Daoy (cell line): Measurements from ENCODE around the gene ADAMTS7. TPM values are rescaled to one million over a fixed set of nuclear protein-coding genes. Genes with fewer than 3 reads are reported as not detected.
"Not testable (repeated sequence)": the region's sequence is repeated elsewhere in the genome, so short reads cannot be mapped to it uniquely, and the experiment has no call there.

Experiments
- DNase-seq: peaks from one replicate; pipeline ENCODE4 v3.0.0-alpha.2; 2015; ENCODE audit warnings: low read depth
- total RNA-seq: library from RNA; depleted of rRNA; stranded (reverse); fragments of >200 nt; shearing (Covaris generic); gene quantifications from 2 replicates; pipeline ENCODE4 v1.2.3, GENCODE V29; 2014

Gene ADAMTS7
- total RNA-seq, 1 experiment from 2014 or later: 1.1 TPM

DNA sequence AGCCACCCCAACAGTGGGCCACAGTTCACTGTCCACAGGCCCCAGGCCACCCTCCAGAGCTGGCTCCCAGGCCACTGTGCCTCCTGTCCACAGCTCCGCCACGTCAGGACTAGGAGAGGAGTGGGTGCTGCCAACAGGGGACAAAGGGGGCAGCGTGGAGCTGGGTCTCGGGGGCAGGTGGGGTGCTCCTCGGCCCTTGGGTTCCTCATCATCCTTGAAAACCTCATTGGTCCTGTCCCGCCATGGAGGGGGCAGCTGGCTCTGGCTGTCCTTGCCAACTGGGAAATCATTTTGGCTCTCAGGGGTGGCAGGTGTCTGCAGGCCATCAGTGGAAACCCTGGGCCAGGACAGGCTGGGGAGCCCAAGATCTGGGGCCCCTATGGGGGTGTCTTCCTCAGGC lies 45.2 kb downstream of the ADAMTS7 start:
- DNase-seq: no peak

- not testable (repeated sequence) for DNase-seq
Measured at GRCh38 chr15:78765154-78765860, 46.0 kb downstream of the ADAMTS7 start.

DNA sequence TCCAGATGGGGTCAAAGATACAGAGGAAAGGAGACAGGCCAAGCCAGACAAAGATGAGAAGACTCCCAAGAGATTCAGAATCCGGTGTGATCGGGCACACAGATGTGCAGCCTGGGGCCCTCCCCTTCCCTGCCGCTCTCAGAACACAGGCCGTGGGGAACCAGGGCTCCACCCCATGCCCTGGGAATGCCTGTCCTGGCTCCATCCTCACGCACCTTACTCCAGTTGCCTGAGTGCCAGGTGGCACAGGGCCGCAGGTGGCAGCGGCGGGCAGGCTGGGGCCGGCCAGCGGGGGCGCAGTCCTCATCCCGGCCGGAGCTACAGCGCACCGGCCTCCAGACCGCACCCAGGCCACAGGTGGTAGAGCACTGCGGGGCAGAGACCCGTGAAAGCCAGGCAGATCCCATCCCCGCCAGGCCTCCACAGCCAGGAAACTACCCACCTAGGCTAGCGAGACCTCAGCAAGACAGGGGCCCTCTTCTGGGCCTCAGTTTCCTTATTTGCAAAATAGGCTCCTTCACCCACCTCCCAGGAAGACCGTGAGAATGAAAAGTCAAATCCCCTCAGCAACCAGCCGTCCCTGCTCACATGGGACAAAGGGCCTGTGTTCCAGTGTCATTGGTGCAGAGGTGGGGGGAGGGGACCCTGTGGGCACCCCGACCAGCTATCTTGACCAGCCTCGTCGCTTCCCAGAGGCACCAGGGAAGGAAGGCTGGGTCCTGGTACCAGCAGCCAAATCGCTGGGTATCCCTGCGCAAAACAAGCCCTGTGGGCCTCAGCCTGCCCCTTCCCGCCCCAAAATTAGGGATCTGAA lies 46.7 kb downstream of the ADAMTS7 start:
- not testable (repeated sequence) for DNase-seq

DNA sequence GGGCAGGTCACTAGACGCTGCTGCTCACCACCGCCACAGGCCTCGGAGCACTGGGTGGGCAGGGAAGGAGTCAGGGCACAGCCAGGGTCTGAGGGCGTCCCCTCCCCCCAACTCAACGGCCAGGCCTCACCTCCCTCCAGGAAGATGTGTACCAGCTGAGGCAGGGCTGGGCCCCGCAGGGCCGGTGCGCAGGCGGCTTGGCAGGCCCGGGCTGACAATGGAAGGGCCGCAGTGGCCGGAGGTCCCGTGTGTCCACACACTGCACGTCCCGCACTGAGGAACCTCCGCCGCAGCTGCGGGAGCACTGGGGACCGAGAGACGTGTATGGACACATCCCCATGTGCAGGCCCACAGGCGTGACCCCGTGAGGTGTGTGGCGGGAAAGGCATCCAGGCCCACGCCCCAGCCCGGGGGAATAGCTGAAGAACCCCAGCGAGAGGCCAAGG lies 47.4 kb downstream of the ADAMTS7 start:
- no peak for DNase-seq

DNA sequence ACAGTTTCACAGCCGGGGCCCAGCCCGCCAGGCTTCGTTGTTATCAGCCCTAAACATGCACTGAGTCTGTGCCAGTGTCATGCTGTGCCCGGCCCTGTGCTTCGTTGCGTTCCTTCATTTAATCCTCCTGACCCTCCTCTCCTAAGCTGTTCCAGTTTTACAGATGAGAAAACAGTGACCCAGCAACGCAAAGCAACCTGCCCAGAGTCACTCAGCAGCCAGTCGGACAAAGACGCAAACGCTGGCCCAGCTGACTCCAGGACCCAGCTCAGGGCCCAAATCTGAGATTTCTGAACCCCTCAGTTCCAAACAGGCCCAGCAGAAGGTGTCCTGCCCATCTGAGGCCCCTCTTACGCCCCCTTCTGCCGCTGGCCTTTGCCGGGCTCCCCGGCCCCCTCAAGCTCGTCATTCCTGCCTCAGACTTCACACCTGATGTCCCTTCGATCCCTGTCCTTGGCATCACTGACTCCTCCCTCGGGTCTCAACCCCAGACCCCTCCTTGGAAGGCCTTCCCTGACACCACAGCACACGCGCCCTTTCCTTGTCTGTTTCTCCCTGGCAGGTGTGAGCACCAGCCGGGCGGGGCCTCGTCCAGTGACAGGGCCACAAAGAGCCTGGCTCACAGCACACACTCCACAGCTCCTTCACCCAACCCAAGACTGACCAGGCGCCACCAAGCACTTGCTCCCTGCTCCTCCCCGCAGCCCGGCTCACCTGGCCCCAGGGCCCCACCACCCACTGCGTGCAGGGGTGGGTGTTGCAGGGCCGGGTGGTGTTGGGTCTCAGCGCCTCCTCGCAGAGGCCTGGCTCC lies 48.1 kb downstream of the ADAMTS7 start:
- no peak for DNase-seq

- not testable (repeated sequence) for DNase-seq
Measured at GRCh38 chr15:78762386-78762961, 48.8 kb downstream of the ADAMTS7 start.

DNA sequence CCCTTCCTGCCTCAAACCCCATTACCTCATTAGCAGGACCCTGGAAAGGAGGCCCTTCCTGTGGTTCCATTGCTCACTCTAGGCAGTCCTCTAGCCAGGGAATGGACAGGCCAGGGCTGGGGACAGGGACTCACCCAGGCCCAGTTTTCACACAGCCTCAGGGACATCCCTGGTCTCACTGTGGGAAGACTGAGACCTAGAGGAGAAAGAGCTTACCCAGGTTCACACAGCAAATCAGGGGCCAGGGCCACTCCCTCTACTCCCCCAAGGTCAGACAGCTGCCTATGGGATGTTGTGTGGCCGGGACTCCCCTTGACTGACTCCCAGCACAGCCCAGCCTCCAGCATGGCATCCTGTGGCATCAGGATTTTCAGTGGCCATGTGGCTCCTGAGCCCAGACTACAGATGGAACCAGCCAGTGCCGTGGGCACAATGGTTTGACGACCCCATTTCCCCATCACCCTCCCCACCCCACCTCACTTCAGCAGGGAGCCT lies 49.3 kb downstream of the ADAMTS7 start:
- no peak for DNase-seq

GRCh38 chr15:78761475-78761874 lies 49.8 kb downstream of the ADAMTS7 start:
- not testable (repeated sequence) for DNase-seq

GRCh38 chr15:78761020-78761419 lies 50.2 kb downstream of the ADAMTS7 start:
- no peak for DNase-seq

DNA sequence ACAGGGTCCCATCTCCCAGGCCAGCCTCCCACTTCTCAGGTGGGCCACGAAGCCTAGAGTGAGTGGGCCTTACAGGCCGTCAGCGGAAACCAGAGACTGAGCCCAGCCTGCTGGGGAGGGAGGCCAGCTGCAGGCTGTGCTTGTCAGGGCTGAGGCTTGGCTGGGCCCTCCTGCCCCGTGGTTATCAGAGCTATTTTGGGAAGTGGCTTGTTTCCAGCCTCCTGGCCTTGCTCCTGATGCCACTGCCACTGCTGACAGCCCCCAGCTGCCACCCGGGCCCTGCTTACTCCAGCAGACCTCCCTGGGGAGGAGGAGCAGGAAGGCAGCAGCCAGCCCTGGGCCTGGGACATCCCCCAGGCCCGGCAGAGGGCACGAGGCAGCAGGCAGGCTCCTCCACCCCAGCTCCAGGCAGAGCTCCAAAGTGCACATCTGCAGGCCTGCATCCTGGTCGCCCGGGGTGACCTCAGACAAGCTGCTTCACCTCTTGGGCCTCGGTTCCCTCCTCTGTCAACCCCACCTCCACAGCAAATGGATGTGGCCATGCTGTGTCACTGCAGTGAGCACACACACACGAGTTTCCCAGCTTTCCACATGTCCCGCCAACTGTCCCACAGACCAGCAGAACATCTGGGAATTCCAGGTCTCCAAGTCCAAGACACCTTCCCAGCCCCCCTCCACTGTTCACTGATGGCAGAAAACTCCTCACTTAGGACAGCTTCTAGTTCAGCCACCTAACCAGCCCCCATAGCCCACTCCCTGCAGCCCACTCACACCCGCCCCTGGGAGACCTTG lies 51.0 kb downstream of the ADAMTS7 start:
- DNase-seq: not testable (repeated sequence)

DNA sequence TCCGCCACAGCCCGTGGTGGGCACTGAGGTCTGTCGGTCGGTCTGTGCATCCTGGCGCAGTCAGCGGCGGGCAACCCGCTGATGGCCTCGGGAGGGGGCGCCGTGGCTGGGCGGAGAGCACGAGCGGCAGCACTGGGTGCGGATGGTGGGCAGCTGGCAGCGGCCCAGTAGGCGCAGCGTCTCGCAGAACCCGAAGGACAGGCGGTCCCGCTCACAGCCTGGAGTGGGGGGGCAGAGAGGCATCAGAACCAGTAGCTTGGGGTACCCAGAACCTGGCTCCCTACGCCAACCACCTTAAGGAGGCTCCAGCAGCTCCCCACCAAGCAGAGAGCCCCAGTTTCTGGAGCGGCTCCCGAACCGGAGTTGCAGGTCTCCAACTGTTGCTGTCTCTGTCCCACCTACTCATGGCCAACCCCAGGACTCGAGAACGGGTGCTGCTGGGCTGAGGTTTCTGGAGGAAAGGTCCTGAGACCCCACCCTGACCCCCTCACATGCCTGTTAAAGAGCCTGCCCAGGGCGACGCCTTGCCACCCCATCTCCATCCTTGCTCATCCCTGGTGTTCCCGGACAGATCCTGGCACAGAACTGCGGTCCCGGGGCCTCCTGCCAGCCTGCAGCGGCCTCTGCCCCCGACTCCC lies 51.8 kb downstream of the ADAMTS7 start:
- not testable (repeated sequence) for DNase-seq

DNA sequence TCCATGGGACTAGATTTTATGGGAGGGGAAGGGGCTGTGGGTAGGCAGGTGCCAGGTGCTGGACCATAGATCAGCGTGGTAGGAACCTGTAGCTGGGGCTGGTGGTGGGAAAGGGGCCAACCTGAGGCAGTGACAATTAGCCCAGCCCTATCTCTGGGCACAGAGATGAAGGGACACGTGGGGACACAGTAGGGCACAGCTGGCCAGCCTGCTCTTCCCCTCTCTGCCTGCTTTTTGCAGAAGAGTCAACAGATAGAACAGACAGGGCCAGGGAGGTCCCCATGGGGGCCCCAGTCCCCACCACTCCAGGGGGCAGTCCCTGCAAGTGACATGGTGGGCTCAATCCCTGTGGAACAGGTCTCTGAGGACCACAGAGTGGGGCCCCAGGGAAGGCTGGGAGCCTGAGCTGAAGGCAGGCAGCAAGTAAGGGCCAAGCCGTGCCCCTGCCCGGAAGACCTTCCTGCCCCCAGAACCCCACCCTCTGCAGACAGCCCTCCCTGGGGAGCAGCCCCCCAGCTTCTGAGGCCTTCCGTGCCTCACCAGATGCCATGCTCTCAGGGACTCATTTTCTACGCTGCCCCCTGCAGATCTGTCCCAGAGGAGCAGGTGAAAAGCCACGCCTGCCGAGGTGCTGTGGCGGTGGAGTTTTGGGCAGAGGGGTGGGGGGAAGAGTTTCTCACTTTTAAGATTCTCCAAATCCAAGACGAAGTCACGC lies 52.6 kb downstream of the ADAMTS7 start:
- DNase-seq: not testable (repeated sequence)

GRCh38 chr15:78758084-78758483 lies 53.2 kb downstream of the ADAMTS7 start:
- DNase-seq: not testable (repeated sequence)

GRCh38 chr15:78757636-78757905 lies 53.7 kb downstream of the ADAMTS7 start:
- DNase-seq: no peak

DNA sequence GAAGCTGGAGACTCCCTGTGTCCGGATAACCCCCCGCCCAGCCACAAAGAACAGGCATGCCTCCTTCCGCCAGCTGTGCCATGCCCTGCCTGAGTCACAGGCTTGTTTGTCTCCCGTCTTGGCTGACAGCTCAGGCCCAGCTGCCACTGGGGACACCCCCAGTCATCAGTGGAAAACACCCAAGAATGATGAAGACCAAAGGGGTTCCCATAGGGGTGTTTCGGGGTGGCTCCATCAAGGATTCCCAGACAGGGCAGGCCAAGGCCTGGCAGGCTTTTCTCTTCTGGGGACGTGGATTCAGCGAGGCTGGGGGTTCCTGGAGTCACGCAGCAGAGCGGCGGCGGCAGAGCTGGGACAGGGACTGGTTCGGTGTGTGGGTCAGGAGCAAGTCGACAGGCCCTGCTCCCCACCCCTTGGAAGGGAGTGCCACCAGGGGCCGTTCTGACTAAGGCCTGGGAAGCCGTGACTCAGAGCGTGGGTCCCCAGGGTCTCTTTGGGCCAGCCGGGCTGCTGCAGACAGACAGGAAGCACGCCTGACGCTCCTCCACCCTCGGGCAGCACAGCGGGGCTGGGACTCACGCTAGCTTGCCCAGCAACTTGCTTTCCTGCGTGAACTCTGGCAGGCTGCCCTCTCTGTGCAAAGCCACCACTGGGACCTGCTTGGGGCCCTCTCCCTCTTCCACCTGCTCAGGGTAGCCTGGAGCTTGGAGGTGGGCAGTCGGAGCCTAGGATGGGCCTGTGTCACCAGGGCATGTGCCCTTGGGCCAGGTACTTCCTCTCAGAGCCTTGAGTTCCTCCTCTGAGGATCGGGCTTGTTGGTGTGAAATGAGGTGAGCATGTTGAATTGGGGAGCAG lies 54.3 kb downstream of the ADAMTS7 start:
- peak; percentile 94 for DNase-seq

DNA sequence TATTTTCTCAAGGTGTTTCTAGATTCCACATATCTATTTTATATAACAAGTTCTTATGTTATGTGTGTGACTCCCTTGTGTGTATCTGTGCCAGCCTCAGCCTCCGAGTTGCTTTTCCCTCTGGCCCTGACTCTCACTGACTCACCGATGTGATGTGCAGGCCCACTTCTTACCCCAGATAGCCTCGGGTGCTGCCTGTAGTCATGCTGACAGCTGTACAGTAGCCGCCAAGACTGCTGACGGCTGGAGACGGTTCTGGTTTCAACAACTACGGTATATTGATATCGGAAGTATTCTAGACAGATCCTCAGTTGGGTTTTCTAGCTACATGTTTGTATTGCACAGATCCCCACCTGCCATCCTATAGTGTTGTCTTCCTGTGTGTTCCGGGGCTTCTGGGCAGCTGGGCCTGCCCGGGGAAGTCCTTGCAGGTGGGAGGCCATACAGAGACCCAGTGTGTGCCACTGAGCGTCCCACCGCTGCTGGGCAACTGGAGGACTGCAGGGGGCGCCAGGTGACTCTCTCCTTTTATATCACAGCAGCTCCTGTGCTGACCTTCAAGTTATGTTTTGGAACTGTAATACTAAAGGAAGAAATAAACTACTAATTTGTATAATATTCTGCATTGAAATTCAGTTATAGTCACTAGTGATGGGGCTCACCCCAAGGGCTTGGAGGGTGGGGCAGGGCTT lies 55.2 kb downstream of the ADAMTS7 start:
- peak; percentile 82 for DNase-seq

DNA sequence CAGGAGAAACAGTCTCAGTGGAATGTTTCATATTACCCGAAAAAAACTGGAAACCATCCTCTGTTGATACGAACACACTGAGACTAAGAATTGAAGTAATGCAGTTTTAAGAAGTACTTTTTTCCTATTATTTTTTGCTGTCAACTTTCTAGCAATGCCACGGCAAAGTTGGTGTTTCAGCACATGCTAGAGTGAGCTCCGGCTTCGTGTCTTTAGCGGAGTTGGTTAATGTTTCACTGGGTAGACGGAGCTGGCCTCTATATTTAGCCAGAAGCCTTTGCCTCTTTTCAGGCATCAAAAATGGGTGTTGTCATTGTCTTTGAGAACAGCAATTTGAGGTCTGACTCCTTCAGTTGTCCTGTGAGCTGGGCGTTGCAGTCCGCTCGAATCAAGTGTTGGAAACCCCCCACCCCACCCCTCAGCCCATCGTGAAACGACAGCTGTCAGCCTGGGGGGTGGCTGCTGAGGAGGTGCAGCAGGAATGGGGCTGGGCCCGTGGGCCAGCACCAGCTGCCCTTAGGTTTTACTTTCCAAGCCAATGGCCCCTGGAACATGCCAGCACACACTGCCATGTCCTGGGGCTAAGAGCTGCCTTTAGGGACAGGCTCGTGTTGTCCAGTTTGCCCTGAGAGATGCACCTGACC lies 56.5 kb downstream of the ADAMTS7 start:
- not testable (repeated sequence) for DNase-seq
